ENCODE data around the gene CAPN1.
"Not testable (repeated sequence)": the region's sequence is repeated elsewhere in the genome, so short reads cannot be mapped to it uniquely, and the experiment has no call there.

The CAPN1 gene

GRCh38 chr11:65163684-65164083 is 18.0 kb upstream of the CAPN1 start:
- no peak for DNase-seq

DNA sequence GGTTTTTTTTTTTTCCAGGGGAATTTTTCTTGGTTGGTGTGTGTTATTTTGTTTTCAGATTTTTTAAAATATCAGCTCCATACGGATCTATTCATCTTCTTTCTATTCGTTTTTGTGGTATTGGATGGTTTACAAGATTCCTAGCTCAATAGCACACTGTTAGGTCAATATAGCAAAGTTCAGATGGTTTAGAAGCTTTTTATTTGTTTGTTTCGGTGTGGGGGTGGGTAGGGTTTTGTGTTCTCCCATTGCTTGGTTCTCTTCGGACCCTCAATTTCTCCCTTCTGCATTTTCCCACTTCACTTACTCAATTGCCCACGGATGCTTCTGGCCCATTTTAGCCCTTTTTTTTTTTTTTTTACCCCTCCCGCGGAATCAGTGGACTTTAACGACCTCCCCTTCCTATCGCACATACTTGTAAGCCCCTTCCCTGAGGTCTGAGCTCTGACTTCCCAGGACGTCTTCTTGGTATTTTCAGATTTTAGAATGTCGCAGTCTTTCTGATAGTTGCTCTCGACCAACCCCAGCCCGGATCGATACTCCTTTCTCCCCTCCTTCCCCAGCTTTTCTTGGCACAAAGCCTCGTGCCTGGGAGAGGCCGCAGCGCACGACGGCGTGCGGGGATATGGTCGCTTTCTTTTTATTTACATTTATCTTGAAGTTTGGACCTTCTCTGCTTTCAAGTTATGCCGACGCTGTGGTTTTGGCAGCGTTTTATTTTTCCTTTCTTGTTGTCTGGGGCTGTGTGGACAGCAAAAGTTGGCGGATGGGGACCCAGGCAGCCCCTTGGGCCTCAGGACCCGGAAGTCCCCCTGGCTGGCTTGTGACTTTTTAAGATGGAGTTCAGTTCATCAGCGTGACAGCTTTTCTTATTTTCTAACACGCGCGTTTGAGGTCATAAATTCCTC is 16.1 kb upstream of the CAPN1 start:
- no peak for DNase-seq

GRCh38 chr11:65166893-65167292 is 14.8 kb upstream of the CAPN1 start:
- no peak for DNase-seq

DNA sequence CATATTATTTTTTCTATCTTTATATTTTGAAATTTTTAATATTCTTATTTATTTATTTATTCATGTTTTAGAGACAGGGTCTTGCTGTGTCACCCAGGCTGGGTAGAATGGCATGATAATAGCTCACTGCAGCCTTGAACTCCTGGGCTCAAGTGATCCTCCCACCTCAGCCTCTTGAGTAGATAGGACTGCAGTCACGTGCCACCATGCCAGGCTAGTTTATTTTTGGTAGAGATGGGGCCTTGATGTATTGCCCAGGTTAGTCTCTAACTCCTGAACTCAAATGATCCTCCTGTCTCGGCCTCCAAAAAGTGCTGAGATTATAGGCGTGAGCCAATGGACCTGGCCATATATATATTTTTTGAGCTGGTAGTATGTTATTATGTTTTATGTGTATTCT is 14.1 kb upstream of the CAPN1 start:
- DNase-seq: no peak

DNA sequence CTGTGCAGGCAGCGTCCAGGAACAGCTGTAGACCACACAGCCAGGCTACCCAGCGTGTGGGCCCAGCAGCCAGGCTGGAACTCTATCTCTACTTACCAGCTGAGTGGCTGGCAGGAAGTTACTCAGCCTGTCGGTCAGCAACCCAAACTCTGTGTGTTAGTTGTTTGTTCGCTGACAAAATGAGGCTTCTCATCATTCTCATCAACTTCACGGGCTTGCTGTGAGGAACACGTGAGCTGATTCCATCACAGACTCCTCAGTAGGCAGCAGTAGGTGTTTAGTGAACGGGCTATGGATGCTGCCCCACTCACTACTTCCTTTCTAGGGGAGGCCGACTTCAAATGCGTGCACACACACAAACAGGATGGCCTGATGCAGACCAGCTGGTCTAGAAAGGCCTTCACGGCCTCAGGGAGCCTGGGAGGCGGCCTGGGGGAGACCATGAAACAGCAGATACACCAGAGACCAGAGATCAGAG is 12.5 kb upstream of the CAPN1 start:
- DNase-seq: no peak

DNA sequence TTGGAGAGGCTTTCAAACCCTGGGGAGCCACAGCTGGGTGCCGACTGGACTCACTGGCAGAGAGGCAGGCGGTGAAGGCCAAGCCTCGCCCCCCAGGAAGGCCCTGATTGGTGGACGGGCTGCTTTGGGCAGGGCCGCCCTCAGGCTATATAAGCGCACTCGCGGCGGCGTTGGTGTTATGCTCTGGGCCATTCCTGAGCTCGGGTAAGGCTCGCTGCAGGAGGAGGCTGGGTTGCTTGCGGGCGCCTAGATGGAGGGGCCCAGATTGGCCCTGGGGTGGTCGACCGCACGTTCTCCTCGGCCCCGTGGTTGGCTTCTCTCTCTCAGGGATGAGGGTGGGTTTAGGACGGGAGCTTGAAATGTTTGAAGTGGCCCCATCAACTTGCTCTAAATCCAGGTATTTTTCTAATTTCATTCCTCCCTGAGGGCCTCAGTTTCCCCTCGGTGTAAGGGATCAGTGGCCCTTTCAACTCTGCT is 11.6 kb upstream of the CAPN1 start, which contains the start of gene SPDYC:
TSS of gene SPDYC (plus strand) at position 176 of the 477 bp plus-strand sequence. CDS start 1,125 bp downstream, outside the sequence.
- no peak for DNase-seq

DNA sequence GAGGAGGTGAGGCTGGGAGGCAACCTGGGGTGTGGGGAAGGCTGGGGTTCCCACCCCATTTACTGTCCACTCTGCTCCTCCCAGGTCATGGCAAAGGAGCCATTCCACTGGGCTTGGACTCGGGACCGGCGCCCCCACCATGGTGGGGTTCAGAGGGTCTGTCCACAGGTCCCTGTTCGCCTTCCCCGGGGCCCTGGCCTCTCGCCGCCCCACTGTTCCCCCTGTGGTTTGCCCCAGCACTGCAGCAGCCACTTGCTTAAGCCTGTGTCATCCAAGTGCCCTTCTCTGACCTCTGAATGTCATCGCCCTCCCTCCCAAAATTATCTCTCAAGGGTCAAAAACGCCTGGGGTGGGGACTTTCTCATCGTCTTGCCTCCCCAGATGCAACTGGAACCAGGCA is 9.1 kb upstream of the CAPN1 start:
- no peak for DNase-seq

GRCh38 chr11:65174571-65175010 is 7.1 kb upstream of the CAPN1 start:
- not testable (repeated sequence) for DNase-seq

- peak; percentile 41 for DNase-seq
Observed at GRCh38 chr11:65180877-65181568, 705 bp upstream of the CAPN1 start.

DNA sequence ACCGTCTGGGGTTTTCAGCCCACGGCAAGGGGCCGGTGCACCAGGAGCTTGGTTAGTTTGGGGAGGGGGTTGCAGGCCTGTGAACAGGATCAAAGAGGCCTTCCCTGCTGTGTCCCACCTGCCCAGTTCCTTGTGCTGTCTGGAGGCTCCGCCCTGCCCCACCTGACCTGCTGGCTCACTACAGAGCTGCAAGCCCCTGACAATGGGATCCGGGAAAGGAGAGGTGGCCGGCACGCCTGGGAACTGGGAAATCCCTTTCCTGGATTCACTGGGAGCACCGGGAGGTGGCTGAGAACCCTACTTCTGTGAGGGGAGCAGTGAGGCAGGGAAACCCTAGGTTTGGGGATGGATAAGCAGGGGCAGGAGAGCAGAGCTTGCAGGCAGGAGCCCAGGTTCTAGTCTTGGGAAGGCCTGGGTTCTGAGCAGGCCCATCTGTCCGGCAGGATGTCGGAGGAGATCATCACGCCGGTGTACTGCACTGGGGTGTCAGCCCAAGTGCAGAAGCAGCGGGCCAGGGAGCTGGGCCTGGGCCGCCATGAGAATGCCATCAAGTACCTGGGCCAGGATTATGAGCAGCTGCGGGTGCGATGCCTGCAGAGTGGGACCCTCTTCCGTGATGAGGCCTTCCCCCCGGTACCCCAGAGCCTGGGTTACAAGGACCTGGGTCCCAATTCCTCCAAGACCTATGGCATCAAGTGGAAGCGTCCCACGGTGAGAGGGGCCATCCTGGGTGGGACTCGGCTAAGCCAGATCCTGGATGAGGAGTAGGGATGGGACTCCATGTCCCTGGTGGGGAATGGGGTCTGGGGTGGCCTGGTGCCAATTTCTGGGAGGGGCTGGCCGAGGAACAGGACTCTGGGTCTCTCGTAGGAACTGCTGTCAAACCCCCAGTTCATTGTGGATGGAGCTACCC is 786 bp downstream of the CAPN1 start:
- no peak for DNase-seq

DNA sequence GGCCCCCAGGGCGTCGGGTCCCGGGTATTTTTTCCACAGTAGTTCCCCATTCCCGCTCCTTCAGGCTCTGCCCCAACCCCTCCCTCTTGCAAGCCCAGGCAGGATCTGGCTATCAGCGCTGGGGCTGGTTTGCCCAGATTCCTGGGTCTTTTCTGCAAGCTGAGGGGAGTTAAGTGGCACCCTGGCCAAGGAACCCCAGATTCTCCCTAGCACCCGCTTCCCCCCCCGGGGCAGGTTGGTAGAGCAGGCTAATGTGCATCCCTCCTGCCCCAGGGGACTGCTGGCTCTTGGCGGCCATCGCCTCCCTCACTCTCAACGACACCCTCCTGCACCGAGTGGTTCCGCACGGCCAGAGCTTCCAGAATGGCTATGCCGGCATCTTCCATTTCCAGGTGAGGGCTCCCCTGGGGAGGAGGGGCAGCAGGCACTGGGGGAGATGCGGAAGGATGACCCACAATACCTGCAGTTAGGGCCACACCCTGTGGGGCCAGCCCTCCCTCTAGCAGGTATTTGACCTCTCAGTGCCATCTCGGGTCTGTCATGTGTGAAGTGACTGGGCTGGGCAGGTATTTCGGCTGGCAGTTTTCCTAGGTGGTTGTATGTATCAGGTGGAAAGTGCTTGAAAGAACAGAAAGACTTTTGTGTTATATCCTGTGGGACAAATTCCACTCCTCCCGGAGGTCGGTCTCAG is 1.6 kb downstream of the CAPN1 start:
- no peak for DNase-seq

DNA sequence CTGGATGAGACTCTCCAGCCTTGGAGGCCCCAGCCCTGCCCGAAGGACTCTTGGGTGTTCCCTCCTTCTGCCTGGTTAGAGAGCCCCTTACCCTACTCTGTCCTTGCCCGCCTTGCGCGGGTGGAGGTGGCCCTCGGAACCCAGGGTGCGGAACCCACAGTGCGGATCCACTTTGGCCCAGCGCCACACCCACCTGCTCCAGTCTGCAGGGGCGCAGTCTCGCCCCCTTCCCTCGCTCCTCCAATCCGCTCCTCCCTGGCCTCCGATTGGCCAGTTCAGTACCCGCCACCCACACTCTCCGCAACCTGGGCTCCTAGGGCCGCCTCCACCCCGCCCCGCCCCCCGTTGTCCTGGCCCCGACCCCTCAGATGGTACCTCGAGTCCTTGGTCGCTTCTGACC is 2.4 kb downstream of the CAPN1 start:
- no peak for DNase-seq

DNA sequence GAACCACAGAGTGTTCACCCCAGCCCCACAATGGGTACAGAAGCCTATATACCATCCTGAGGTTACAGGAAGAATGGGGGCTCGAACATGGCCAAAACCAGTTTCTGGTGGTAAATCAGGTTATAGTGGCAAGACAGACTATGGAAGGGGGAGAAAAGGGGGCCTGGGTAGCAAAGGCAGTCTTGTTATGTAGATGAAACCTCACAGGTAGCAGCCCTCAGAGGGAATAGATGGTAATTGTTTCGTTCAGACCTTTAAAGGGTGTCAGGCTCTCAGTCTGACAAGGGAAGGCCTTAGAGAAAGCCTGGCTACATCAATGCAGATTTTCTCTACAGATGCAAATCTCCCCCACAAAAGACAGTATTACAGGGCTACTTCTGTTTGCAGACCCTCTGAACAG is 3.4 kb downstream of the CAPN1 start:
- no peak for DNase-seq

DNA sequence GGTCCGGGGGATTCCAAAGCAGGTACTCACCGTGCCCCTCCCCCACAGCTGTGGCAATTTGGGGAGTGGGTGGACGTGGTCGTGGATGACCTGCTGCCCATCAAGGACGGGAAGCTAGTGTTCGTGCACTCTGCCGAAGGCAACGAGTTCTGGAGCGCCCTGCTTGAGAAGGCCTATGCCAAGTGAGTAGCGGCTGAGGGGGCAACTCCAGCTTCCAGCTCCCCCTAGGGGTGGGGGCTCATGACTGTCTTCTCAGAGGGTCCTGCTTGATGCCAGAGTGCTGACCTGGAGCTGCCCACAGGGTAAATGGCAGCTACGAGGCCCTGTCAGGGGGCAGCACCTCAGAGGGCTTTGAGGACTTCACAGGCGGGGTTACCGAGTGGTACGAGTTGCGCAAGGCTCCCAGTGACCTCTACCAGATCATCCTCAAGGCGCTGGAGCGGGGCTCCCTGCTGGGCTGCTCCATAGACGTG is 4.2 kb downstream of the CAPN1 start:
- no peak for DNase-seq

DNA sequence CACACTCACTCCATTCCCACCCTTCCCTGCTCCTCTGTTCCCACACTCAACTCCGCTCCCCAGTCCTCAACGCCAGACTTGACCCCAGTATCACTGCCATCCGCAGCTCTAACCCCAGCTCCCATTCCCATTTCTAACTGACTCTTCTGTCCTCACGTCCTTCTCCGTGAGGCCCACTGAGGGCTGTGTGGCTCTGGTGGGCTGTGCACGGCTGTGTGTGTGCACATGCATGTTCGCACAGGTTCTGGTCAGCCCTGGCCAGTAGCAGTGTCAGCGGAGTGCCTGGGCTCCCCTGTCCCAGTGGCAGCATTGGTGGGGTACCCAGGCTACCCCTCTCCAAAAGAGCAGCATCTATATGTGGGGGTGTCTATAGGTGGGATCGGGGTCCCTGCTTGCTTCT is 5.0 kb downstream of the CAPN1 start:
- no peak for DNase-seq

- DNase-seq: no peak
Observed at GRCh38 chr11:65187146-65187675, 5.5 kb downstream of the CAPN1 start.

GRCh38 chr11:65187971-65188461 is 6.3 kb downstream of the CAPN1 start:
- no peak for DNase-seq

GRCh38 chr11:65188486-65188885 is 6.8 kb downstream of the CAPN1 start:
- no peak for DNase-seq

DNA sequence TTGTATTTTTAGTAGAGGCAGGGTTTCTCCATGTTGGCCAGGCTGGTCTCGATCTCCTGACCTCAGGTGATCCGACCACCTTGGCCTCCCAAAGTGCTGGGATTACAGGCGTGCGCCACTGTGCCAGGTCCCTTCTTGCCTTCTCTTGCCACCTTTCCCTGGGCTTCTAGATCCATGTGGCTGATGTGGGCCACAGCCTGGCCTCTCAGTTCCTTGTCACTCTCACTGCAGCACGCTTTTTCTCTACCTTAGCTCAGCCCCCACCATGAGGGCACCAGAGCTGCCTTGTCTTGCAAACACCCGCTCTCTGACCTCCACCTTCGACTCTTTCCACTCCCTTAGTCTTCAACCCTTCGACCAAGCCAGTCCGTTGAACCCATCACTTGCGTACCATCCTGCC is 7.5 kb downstream of the CAPN1 start:
- no peak for DNase-seq

GRCh38 chr11:65194564-65194963 is 12.8 kb downstream of the CAPN1 start:
- no peak for DNase-seq

DNA sequence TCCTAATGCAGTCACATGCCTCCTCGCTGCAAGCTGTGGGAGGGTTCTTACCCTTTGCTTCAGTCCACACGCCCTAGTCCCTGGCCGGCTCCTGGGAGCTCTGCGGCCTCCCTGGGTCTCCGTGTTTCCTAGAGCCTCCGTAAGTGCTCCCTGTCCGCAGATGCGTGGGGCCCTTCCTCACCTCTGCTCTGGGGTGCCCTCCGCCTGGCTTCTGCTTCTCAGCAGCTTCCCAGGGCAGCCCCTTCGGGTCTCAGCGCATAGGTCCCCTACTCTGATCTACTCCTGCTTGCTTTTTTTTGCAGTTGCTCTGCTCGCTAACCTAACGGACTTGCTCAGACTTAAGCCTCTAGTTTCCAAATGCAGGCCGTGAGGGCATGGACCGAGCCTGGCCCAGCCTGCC is 22.4 kb downstream of the CAPN1 start:
- no peak for DNase-seq
